ENCODE results near the gene CHST8. TPM values are rescaled to one million over a fixed set of nuclear protein-coding genes. Genes with fewer than 3 reads are reported as not detected.
A peak's percentile ranks its signal among the peaks of the same experiment; 100 is the strongest.
"Not testable (repeated sequence)": the region's sequence is repeated elsewhere in the genome, so short reads cannot be mapped to it uniquely, and the experiment has no call there.

The CHST8 gene
- total and polyA plus RNA-seq, 9 donors = 0.09 to 1.4 (median 0.36) TPM

DNA sequence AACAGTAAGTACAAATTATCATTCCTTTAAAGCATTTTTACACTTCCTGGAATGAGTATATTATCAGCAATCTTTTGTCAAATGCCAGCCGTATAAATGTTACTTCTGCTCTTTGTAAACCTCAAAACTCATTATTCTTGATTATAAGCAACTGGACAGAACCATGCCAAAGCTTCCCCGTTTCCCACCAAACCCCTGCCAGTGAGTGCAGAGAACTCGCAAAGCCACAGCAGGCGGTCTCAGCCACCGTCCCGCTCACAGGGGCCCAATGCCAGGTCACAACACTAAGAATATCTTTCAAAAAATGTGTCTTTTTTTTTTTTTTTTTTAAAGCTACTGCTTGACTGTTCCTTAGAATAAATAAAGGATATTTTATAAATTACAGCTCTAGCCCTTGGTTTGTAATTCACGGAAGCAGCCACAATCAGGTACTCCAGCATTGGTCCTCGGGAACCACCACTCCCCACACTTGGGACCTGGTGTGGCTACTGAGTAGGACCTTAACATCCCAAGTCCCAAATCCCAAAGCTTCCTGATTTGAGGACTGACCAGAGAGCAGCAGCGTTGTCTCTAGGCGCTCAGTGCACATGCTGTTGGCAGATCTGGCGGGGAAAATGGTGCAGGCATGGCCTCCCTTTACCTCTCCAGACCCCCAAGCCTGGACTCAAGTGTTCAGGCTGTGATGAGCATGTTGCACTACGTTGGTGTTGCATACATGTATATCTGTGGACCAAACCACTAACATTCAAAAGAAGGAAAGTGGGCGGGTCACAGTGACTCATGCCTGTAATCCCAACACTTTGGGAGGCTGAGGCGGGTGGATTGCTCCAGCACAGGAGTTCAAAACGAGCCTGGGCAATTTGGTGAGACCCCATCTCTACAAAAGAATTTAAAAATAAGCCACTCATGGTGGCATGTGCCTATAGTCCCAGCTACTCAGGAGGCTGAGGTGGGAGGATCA lies 193.9 kb downstream of the CHST8 start:
- Histone ChIP-seq H3K4me3 (ENCODE audit: low read length) (no peak overlapping the region), H3K27me3 (ENCODE audit: control insufficient read depth, insufficient read depth, low read length) (peaks cover 12% of the 10 kb centered on the region), H3K9me3 (replicated peaks; ENCODE audit: control insufficient read depth, low read depth, low read length) (no peaks in the 10 kb centered on the region), H3K36me3 (ENCODE audit: control insufficient read depth, insufficient read depth, low read length) (peaks cover 38% of the 10 kb centered on the region), H3K4me1 (ENCODE audit: control insufficient read depth, insufficient read depth, low read length) (peaks cover 14% of the 10 kb centered on the region), H3K27ac (ENCODE audit: low read length) (no peak overlapping the region)
- no peak for DNase-seq
- 75% methylated on average over 3 of the region's 15 CpGs for WGBS (ENCODE audit: insufficient coverage)

DNA sequence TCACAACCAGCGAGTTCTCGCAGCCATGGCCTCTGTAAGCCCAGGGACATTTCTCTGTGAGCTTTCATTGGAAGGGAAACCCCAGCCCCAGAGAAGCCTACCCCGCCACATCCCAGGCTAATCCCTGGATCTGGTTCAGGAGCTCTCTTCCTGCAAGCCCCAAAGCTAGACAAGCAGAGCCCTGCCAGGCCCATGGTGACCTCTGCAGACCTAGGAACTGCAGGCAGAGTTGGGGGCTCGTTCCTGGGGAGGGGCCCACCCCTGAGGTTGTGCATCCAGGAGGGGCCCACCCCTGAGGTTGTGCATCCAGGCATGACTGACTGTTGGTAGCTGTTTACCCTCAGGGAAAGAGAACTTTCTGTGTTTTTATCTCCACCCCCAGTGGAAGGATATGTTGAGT lies 196.7 kb downstream of the CHST8 start:
- Histone ChIP-seq H3K27me3 (ENCODE audit: control insufficient read depth, insufficient read depth, low read length) (peaks cover 16% of the 10 kb centered on the region), H3K27ac (ENCODE audit: low read length) (no peak overlapping the region), H3K4me3 (ENCODE audit: low read length) (no peak overlapping the region), H3K4me1 (ENCODE audit: control insufficient read depth, insufficient read depth, low read length) (peaks cover 15% of the 10 kb centered on the region), H3K36me3 (ENCODE audit: control insufficient read depth, insufficient read depth, low read length) (peaks cover 13% of the 10 kb centered on the region), H3K9me3 (replicated peaks; ENCODE audit: control insufficient read depth, low read depth, low read length) (no peaks in the 10 kb centered on the region)
- no peak for DNase-seq
- WGBS (ENCODE audit: insufficient coverage) = 100% methylated on average over 2 of the region's 4 CpGs

DNA sequence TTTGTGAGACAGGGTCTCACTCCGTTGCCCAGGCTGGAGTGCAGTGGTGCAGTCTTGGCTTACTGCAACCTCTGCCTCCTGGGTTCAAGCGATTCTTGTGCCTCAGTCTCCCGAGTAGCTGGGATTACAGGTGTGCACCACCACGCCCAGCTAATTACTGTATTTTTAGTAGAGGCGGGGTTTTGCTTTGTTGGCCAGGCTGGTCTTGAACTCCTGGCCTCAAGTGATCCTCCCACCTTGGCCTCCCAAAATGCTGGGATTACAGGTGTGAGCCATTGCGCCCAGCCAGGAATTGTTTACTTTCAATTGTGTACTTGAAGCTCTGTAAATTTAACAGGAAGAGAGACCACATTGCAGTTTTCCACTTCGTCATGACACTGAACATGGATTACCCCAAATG lies 197.3 kb downstream of the CHST8 start:
- H3K4me1 ChIP-seq (ENCODE audit: control insufficient read depth, insufficient read depth, low read length) = peaks cover 15% of the 10 kb centered on the region
- not testable (repeated sequence) for H3K27ac ChIP-seq (ENCODE audit: low read length); H3K36me3 ChIP-seq (ENCODE audit: control insufficient read depth, insufficient read depth, low read length)

DNA sequence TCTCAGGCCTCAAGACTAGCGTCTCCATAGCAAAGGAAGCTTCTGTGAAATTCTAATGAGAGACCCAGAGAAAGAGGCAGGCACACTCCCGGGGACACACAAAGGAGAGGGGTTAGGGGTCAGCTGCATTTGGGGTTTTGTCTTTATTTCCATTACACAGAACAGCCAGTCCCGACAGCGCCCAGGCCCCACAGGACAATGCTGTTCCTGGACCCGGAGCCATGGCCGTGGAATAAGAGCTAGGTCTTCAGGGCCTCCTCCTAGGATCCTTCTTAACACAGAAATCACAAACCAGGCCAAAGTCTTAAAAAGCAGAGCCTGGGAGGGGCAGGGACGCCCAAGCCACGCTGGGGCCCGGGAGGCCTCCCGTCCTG lies 197.7 kb downstream of the CHST8 start:
- Histone ChIP-seq H3K27ac (ENCODE audit: low read length) (no peak overlapping the region), H3K4me3 (ENCODE audit: low read length) (peak overlapping the region; percentile 44), H3K4me1 (ENCODE audit: control insufficient read depth, insufficient read depth, low read length) (peaks cover 15% of the 10 kb centered on the region), H3K9me3 (replicated peaks; ENCODE audit: control insufficient read depth, low read depth, low read length) (no peaks in the 10 kb centered on the region), H3K27me3 (ENCODE audit: control insufficient read depth, insufficient read depth, low read length) (peaks cover 16% of the 10 kb centered on the region), H3K36me3 (ENCODE audit: control insufficient read depth, insufficient read depth, low read length) (peaks cover 3% of the 10 kb centered on the region)
- DNase-seq = no peak
- whole genome bisulfite sequencing (ENCODE audit: insufficient coverage) = 2% methylated on average over 5 of the region's 10 CpGs

More for the DNA sequence above, 197.3 kb downstream of the CHST8 start:
- not testable (repeated sequence) for H3K9me3 ChIP-seq (replicated peaks; ENCODE audit: control insufficient read depth, low read depth, low read length); DNase-seq; H3K4me3 ChIP-seq (ENCODE audit: low read length)
- peaks cover 16% of the 10 kb centered on the region for H3K27me3 ChIP-seq (ENCODE audit: control insufficient read depth, insufficient read depth, low read length)
- 76% methylated on average over 2 of the region's 7 CpGs for WGBS (ENCODE audit: insufficient coverage)

DNA sequence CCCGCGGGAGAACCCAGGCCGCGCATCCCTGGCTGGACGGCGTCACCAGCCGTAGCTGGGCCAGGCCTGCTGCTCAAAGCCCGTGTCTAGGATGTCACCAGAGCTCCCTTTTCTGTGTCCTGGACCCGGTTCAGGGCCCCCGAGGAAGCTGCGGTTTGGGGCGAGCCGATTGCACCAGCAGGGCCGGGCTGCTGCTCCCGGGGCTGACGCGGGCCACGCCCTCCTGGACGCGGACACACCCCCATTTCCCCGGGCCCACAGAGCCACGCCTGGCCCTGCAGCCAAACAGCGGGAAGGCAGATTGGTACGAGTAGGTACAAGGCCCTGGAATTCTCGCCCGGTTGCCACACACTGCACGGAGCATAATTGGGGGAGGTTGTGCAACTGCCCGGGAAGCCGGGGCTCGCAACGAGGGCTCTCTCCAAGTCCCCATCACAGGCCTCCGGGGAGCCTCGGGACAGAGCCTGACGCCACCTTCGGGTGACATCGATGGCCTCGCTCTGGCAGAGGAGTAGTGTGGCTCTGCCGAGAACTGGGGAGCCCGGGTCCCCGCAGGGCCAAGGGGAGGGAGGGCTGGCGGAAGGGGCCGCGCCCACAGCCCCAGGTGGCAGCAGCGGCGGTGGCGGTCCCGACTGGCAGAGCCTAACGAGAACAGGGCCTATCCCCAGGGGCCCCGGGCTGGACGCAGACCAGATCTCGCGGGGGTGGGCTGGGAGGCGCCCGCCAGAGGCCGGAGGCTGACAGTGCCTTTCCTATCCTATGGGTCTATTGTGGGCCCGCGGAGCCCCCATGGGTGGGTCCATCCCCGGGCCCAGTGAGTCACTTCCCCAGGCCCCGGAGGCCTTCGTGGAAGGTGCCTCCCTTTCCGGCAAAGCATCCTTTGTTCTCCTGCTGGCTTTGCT lies 198.4 kb downstream of the CHST8 start:
- Histone ChIP-seq H3K4me3 (ENCODE audit: low read length) (peak overlapping the region; percentile 44), H3K36me3 (ENCODE audit: control insufficient read depth, insufficient read depth, low read length) (no peaks in the 10 kb centered on the region), H3K9me3 (replicated peaks; ENCODE audit: control insufficient read depth, low read depth, low read length) (no peaks in the 10 kb centered on the region), H3K4me1 (ENCODE audit: control insufficient read depth, insufficient read depth, low read length) (peaks cover 15% of the 10 kb centered on the region), H3K27me3 (ENCODE audit: control insufficient read depth, insufficient read depth, low read length) (peaks cover 16% of the 10 kb centered on the region), H3K27ac (ENCODE audit: low read length) (no peak overlapping the region)
- DNase-seq = peak; percentile 55
- 4% methylated on average over 55 of the region's 61 CpGs for WGBS (ENCODE audit: insufficient coverage)

DNA sequence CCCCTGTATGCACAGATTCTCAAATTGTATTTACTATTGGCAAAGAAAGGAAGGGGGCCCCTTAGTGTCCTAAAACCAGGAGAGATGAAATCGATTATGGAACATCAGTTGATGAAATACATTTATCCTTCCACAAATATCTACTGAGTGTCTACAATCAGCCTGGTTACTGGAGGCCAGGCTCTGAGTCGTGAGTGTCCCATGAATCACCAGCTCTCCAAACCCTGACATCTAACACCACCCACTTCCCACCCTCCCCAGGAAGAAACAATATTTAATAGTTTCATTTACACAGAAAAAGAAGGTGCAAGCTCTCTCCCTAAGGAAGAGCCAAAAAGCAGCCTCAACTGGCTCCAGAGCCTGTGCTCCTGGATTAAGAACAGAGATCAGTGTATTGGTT lies 200.1 kb downstream of the CHST8 start:
- Histone ChIP-seq H3K36me3 (ENCODE audit: control insufficient read depth, insufficient read depth, low read length) (no peaks in the 10 kb centered on the region), H3K27me3 (ENCODE audit: control insufficient read depth, insufficient read depth, low read length) (peaks cover 16% of the 10 kb centered on the region), H3K9me3 (replicated peaks; ENCODE audit: control insufficient read depth, low read depth, low read length) (no peaks in the 10 kb centered on the region), H3K4me3 (ENCODE audit: low read length) (no peak overlapping the region), H3K27ac (ENCODE audit: low read length) (no peak overlapping the region), H3K4me1 (ENCODE audit: control insufficient read depth, insufficient read depth, low read length) (peaks cover 15% of the 10 kb centered on the region)
- no peak for DNase-seq
- 50% methylated on average over 1 of the region's 2 CpGs for WGBS (ENCODE audit: insufficient coverage)

Other genes with a start within 250 kb of the CHST8 start
- 15.4 TPM for gene CEBPG, start 248.2 kb upstream of the CHST8 start, total RNA-seq
- 10 to 100 TPM; 16.7 to 23.3 (median 18.8) TPM for gene CEBPG, start 248.2 kb upstream of the CHST8 start, polyA plus RNA-seq (ENCODE audit: insufficient read depth in 1 of 8, insufficient read length in 8 of 8, low replicate concordance in 1 of 8)
- gene PEPD, start 100.2 kb upstream of the CHST8 start, total RNA-seq = 20.3 TPM
- 10 to 100 TPM; 41.3 to 55.4 (median 46.4) TPM for gene PEPD, start 100.2 kb upstream of the CHST8 start, polyA plus RNA-seq (ENCODE audit: insufficient read depth in 1 of 8, insufficient read length in 8 of 8, low replicate concordance in 1 of 8)
- 28.4 TPM for gene KCTD15, start 174.9 kb downstream of the CHST8 start, total RNA-seq
- 10 to 100 TPM; 23.8 to 45.8 (median 35.5) TPM for gene KCTD15, start 174.9 kb downstream of the CHST8 start, polyA plus RNA-seq (ENCODE audit: insufficient read depth in 1 of 8, insufficient read length in 8 of 8, low replicate concordance in 1 of 8)